ENCODE data around the gene FRMD4A. TPM values are rescaled to one million over a fixed set of nuclear protein-coding genes. Genes with fewer than 3 reads are reported as not detected.

Gene FRMD4A
- total and polyA plus RNA-seq, 8 donors: 6.9 to 25.3 (median 11.3) TPM

DNA sequence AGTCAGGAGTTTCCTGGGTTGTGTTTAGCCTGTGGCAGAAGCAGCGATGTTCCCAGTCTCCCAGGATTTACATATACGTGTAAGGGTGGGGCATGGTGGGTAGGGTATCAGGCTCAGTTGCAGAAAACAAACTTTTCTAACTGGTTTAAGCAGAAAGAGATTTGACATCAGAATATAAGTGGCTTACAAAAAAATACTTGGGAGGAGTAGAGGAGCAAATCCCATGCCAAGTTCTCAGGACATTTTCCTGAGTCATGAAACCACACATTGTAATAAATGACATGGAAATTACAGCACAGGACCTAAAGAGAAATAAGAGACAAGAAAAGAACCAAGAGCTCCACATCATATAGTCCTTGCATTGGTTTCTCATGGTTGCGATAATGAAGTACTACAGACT, 26.2 kb upstream of the FRMD4A start:
- no peak overlapping the region for H3K4me3 ChIP-seq
- no peaks in the 10 kb centered on the region for H3K27me3 ChIP-seq
- H3K9me3 ChIP-seq: no peaks in the 10 kb centered on the region
- intact Hi-C loops (cut with DNase I; ENCODE audit: low total_unique reads): no loop called here
- WGBS, 5 donors: 83 to 89% (median 85%) methylated on average over 3 of the region's 3 CpGs
- no peak overlapping the region for H3K27ac ChIP-seq
- no peaks in the 10 kb centered on the region for H3K36me3 ChIP-seq
- no peak for TF ChIP-seq EP300 (IDR thresholded peaks at IDR 0.05)
- TF ChIP-seq POLR2A (IDR thresholded peaks at IDR 0.05): no peak
- no peak for TF ChIP-seq POLR2AphosphoS5 (IDR thresholded peaks at IDR 0.05)
- no peak for DNase-seq
- H3K4me1 ChIP-seq: no peaks in the 10 kb centered on the region

- no peak for DNase-seq
- Histone ChIP-seq H3K36me3 (no peaks in the 10 kb centered on the region), H3K27me3 (no peaks in the 10 kb centered on the region), H3K9me3 (no peaks in the 10 kb centered on the region), H3K4me1 (no peaks in the 10 kb centered on the region), H3K27ac (no peak overlapping the region), H3K4me3 (no peak overlapping the region)
- WGBS, 5 donors: 81 to 92% (median 84%) methylated on average over 3 of the region's 3 CpGs
- no peak for TF ChIP-seq POLR2AphosphoS5 (IDR thresholded peaks at IDR 0.05)
- no peak for TF ChIP-seq EP300 (IDR thresholded peaks at IDR 0.05)
- no peak for TF ChIP-seq CTCF (IDR thresholded peaks at IDR 0.05)
- no peak for TF ChIP-seq POLR2A (IDR thresholded peaks at IDR 0.05)
- intact Hi-C loops (cut with DNase I; ENCODE audit: low total_unique reads): no loop called here
These were observed 25.0 kb upstream of the FRMD4A start for GRCh38 chr10:14355750-14356149.

GRCh38 chr10:14353291-14353913, 22.7 kb upstream of the FRMD4A start:
- no peaks in the 10 kb centered on the region for H3K4me1 ChIP-seq
- 62 to 87% (median 67%) methylated on average over 1 of the region's 1 CpG for WGBS, 5 donors
- H3K27me3 ChIP-seq: no peaks in the 10 kb centered on the region
- H3K4me3 ChIP-seq: no peak overlapping the region
- H3K36me3 ChIP-seq: no peaks in the 10 kb centered on the region
- no peaks in the 10 kb centered on the region for H3K9me3 ChIP-seq
- intact Hi-C loops (cut with DNase I; ENCODE audit: low total_unique reads): no loop called here
- DNase-seq: no peak
- TF ChIP-seq POLR2A (IDR thresholded peaks at IDR 0.05) (no peak), POLR2AphosphoS5 (IDR thresholded peaks at IDR 0.05) (no peak), EP300 (IDR thresholded peaks at IDR 0.05) (no peak), CTCF (IDR thresholded peaks at IDR 0.05) (no peak)
- no peak overlapping the region for H3K27ac ChIP-seq

DNA sequence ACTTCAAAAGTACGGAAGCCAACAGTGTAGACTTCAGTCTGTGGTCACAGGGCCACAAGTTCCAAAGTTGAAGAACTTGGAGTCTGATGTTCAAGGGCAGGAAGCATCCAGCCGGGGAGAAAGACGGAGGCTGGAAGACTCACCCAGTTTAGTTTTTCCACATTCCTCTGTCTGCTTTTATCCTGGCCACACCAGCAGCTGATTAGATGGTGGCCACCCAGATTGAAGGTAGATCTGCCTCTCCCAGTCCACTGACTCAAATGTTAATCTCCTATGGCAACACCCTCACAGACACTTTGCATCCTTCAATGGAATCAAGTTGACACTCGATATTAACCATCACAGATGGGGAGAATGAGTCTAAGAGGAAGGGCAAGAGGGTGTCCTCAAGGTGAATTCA, 19.3 kb upstream of the FRMD4A start:
- Histone ChIP-seq H3K9me3 (no peaks in the 10 kb centered on the region), H3K4me1 (no peaks in the 10 kb centered on the region), H3K27me3 (no peaks in the 10 kb centered on the region), H3K27ac (no peak overlapping the region), H3K4me3 (no peak overlapping the region), H3K36me3 (no peaks in the 10 kb centered on the region)
- WGBS, 5 donors: 78 to 90% (median 84%) methylated on average over 4 of the region's 4 CpGs
- no peak for DNase-seq
- TF ChIP-seq CTCF (IDR thresholded peaks at IDR 0.05) (no peak), POLR2A (IDR thresholded peaks at IDR 0.05) (no peak), POLR2AphosphoS5 (IDR thresholded peaks at IDR 0.05) (no peak), EP300 (IDR thresholded peaks at IDR 0.05) (no peak)
- intact Hi-C loops (cut with DNase I; ENCODE audit: low total_unique reads): no loop called here

DNA sequence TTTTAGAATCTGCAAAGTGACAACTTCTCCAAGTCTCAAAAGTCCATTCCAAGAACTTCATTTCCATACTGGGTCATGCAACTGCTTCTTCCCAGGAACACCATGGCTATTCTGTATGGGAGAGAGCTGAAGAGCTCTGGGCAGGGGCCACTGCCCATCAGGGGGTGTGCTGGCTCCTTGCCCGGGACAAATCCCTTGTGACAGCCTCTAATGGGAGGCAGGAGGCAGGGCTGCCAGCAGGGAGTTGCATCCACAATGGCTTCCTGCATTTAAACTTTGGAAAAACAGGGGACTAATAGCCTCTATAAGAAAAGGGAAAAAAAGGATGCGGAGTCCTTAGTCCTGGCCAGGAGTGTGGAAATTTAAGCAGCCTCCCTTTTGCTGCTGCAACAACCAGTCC, 18.4 kb upstream of the FRMD4A start:
- no peaks in the 10 kb centered on the region for H3K4me1 ChIP-seq
- H3K27ac ChIP-seq: no peak overlapping the region
- DNase-seq: no peak
- WGBS, 5 donors: 69 to 74% (median 73%) methylated on average over 2 of the region's 2 CpGs
- intact Hi-C loops (cut with DNase I; ENCODE audit: low total_unique reads): no loop called here
- H3K9me3 ChIP-seq: no peaks in the 10 kb centered on the region
- no peak for TF ChIP-seq CTCF (IDR thresholded peaks at IDR 0.05)
- no peak for TF ChIP-seq EP300 (IDR thresholded peaks at IDR 0.05)
- no peak for TF ChIP-seq POLR2AphosphoS5 (IDR thresholded peaks at IDR 0.05)
- no peaks in the 10 kb centered on the region for H3K36me3 ChIP-seq
- no peaks in the 10 kb centered on the region for H3K27me3 ChIP-seq
- H3K4me3 ChIP-seq: no peak overlapping the region

Measured in stomach (tissue), 9 donors.